Activated CD8-positive, alpha-beta memory T cell treated with anti-CD3 and anti-CD28 coated beads, Interleukin-2, amount 50 U/mL, for 1 hour (primary cell): ENCODE results near the gene CEP131.
"Not testable (repeated sequence)": the region's sequence is repeated elsewhere in the genome, so short reads cannot be mapped to it uniquely, and the experiment has no call there.

Experiments
- DNase-seq: peaks from one replicate; pipeline ENCODE4 v3.0.0-alpha.2; 2020; ENCODE audit errors: extremely low read depth

Gene CEP131

DNA sequence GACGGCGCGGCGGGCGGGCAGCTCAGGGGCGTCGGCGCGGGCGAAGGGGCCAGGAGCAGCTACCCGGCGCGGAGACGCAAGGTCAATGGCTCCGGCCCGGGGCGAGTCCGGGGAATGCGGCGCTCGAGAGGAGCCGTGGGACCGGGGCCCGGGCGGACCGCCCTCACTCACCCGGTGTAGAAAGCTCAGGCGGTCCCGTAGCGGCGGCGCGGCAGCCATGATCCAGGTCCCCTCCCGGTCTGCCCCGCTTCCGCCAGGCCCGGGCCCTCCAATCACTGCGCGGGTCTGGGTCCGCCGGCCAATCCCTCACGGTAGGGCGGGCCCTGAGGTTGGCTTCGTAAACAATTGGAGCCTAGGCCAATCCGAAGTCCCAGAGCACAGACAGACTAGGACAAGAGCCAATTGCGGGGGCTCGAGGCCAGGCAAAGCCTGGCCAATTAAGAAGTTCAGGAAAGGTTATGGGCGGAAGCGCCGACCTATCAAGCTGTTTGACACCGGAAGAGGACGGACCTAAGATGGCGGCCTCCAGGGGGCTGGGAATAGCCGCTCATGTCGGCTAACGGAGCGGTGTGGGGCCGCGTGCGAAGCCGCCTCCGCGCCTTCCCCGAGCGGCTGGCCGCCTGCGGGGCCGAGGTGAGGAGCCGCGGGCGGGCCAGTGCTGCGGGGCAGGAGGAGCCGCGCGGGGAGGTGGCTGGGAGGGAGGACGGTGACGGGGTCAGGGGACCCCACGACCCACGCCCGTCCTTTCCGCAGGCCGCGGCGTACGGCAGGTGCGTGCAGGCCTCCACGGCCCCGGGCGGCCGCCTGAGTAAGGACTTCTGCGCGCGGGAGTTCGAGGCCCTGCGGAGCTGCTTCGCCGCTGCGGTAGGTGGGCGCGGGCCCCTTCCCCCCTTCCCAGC is 16.3 kb upstream of the CEP131 start, which contains the start of the genes NDUFAF8 and TEPSIN:
Gene NDUFAF8, plus strand, starts transcription at position 504 of the 899 bp plus-strand sequence. Its CDS starts 46 bp downstream, at position 550.
Gene TEPSIN, minus strand, starts transcription at position 241 of the 899 bp plus-strand sequence. Its CDS starts 22 bp downstream, at position 219.
- peak; percentile 86 for DNase-seq

DNA sequence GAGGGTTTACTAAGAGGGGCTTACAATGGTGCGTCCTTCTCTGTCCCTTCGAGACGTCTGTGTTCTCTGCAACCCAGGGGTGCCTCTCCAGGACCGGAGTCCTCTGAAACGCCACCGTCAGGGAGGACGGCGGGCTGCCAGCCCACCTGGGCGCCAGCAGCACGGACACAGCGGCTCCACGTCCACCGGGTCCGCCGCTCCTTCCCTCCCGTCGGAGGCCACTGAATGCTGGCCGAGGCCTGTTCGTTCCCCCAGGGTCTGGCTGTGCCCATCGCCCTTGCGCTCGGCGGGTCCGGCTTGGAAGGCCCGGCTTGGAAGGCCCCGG is 15.7 kb upstream of the CEP131 start:
- no peak for DNase-seq

DNA sequence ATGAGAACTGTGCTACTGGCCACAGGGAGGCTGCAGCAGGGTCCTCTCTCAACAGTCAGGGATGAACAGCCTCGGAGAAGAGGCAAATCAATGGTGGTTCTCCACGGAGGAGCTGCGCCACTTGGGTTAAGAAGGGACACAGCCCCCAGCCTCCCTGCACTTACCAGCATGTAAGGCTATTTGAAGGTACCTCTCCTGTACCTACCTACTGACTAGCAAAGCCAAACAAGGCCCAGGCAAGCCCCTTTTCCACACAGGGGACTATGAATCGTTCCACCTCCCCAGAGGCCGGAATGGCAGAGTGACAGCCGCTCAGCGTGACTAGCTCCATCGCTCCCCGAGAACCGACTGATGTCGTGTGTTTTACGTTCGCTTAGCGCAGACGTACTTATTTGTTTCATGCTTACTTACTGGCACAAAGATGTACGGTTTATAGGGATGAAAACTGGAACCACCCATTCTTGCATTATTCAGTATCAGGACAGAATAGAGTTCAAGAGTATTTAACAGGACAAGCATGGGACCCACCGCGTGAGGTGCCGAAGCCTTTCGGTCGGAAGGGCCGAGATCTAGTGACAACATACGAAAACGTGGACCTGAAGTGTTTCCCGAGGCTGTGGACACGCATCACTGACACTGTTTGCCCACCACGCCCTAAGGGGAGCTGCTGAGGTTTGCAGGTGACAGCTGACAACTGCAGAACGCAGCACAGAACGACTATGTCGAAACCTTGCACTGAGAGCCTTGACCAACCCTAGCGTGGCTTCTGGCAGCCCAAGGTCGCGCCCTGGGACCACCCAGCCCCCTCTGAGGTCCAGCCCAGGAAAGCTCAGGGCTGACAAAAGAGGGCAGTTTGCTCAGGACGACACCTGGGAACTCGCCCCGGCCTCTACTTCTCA is 15.1 kb upstream of the CEP131 start:
- DNase-seq, result no peak

DNA sequence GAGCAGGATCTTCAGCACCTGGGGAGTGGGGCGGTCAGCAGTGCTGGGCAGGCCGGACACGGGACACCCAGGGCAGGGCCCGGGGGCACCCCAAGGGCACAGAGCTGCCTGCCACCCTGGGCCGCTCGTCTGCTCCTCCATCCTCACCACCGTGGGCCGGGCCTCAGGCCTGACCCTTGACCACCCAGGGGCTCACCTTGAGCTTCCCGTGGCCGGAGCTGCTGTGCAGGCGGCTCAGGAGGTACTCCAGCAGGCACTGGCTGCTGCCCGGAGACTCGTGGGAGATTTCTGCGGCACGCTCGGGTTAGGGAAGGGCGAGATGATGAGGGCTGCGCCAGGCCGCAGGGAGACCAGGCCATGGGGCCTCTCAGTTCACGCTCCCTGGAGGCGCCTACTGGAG is 14.0 kb upstream of the CEP131 start:
- DNase-seq, result no peak

DNA sequence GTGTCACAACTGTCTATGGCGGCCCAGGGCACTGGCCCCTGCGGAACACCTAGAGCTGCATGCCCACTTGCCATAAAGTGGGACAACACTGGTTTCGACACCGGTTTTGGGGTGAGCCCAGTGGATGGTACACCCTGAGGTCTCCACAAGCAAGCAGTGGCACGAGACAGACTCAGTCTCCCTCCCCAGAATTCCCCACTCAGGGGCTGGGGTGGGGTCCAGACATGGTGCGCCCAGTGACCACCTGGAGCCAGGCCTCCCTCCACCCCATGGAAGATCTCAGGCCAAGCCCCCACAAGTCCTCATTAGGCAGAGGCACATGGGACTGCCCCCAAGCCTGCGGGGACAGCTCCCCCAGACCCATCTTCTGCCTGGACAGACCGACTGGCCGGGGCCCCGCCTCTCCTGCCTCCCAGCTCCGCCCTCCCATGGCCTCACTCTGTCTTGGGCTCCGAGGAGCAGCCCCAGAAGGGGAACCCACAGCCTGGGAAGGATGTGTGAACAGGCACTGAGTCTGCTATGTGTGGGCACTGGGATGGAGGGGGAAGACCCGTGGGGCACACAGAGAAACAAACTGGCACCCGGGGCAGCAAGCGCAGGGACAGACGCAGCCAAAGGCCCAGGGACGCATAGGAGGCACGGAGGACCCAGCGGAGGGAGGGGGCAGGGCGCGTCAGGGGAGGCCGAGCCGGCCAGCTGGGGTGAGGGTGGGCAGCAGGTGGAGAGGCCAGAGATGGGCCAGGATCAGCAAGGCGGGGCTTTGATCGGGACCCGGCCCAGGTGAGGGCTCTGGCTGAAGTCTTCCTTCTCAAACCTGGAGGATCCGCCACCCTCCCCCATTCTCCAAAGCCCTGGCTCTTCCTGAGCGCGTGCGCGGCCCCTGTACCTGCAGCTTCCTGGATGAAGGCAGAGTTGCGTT is 13.3 kb upstream of the CEP131 start:
- no peak for DNase-seq

DNA sequence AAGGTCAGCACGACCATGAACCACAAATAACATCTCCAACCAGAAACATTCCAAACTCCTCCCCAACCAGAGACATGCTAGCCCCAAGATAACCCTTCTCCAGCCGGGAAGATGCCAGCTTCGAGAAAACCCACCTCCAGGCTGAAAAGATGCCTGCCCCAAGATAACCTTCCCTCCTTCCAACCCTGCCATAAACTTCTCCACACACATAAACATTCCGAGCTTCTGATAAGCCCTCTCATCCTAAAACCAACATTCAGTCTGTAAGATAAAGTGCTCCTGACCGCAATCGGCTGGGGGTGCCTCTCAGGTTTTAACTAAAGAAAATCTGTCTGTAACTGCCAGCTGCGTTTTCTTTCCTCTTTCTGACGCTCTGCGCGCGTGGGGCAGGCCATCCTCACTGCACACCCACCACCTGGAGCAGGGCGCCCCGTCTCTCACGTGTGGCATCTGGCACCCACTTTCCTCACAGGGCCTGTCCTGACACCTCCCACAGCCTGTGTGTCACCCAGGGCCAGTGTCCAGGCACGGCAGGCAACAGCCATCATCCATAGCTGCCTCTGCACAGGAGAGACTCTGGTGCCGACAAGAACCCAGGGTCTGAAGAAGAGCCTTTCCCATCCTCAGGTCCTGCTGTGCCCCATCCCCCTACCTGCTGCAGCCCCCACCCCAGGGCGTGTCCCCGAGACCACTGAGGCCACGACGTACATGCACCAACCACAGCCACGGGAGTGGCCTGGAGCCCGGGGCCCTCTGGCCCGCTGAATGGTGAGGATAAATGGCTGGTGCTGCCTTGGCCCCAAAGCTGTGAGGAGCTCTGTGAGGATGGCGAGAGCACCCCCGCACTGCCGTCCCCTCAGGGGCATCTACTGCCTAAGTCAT is 12.4 kb upstream of the CEP131 start:
- no peak for DNase-seq

DNA sequence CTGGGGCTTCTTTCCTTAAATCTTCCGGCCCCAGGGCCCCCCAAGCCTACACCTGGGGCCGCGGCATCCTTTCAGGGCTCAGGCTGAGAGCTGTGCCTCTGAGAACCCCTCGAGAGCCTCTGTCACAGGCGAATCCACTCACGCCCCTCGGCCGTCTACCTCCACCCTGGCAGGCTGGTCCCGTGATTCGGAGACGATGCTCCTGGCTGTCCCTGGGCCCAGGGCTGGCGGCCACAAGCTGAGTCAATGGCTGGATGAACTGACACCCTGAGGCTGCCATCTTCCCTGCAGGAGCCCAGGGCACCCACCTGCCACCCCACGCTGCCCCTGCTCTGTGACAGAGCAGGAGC is 11.7 kb upstream of the CEP131 start:
- no peak for DNase-seq

DNA sequence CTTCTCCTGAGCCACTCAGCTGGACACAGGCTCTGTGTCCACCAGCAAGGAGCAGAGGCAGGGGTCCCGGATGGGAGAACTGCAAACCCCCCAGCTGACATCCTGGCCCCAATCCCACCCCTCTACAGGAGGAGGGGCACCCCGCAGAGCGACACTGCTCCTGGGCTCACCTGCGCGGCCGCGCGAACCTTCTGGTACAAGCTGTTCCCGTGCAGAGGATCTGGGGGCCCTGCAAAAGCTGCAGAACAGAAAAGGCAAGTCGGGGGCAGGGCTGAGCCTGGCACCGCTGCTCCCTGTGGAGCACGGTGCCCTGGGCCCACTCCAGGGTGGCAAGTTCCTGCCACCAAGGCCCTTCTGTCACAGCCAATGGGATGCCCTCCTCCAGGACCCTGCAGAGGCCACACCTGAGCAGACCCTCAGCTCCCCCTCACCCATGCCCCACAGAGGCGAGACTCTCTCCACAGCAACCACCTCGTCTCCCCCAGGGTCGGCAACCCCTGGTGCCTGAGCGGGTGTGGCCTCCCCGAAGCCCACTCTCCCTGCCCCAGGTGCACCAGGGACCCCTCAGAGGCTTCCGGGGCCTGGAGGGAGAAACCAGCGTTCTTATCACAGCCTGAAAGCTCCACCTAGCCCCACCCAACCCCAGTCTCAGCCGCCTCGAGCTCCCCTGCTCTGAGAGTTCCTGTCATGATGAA is 11.2 kb upstream of the CEP131 start:
- no peak for DNase-seq

DNA sequence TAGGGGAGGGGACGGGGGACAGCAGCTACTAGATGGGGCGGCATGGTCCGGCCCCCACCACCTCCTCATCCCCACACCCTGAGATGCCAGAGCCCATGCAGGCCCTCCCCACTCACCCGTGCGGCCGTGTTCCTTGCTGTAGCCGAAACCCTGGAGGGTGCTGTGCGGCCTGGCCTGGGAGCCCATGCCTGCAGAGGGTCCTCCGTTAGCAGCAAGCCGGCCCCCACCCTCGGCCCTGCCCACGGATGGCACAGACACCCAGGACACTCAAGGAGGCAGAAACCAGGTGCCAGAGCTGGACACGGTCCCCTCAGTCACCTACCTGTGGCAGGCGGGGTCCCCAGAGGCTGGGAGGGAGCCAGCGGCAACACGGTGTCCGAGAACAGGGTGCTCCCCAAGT is 10.6 kb upstream of the CEP131 start:
- no peak for DNase-seq

DNA sequence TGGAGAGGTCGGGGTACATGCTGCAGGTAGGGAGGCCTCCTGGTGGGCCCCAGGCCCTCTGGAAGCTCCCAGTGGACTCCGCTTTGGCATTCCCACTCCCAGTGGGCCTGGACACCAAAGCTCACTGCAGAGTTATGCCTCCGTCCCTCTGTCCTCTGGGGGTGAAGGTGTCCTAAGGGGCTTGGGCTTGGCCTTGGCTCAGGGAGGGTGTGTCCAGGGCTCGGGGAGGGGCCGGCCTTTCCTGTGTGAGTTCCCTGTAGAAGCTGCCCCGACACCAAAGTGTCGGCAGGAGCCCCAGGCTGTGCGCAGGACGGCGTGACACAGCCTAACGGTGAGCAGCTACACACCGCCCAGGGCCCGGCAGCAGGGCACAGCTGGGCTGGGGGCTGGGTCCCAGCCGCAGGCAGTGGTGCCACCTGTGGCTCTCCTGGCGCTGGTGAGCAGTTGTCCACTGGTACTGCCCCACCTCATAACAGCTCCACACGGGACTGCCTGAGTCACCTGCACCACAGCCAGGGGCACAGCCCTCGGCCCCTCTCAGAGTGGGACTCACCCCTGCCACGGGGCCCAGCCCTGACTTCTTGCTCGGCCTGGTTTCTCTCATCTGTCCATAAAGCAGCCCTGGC is 10.0 kb upstream of the CEP131 start:
- DNase-seq, result no peak

DNA sequence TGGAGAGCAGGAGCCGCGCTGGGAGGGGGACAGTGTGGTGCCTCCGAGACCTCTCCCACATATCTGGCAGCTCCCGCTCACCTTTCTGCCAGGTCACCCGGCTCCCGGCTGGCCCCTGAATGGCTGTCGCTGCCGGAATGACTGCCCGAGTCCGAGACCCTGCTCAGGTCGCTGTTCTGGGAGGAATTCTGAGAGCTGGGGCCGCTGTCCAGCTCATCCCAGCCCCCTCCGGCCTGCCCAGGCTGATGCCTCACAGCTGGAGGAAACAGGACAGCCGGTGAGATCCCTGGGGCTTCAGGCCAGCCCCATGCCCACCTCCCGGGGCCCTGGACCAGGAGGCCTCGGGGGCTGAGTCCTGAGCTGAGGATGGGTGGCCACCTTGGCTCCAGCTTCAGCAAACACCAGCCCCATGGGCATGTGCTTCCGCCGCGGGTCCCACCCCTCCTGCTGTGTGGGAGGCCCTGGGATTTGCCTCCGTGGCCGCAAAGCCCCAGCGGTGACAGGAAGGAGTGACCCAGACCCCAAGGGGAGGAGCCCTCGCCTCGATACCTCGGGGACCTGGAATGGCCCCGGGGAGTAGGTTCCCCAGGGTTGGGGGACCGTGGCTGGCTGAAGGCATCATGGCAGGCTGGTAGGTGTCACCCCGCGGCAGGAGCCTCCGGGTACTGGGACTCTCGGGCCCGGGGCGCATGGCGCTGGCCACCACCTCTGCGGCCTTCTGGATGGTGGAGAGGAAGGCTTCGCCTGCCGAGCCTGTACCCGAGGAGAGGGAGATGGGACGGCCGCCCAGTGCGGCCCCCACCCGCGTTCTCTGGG is 9.2 kb upstream of the CEP131 start:
- no peak for DNase-seq

DNA sequence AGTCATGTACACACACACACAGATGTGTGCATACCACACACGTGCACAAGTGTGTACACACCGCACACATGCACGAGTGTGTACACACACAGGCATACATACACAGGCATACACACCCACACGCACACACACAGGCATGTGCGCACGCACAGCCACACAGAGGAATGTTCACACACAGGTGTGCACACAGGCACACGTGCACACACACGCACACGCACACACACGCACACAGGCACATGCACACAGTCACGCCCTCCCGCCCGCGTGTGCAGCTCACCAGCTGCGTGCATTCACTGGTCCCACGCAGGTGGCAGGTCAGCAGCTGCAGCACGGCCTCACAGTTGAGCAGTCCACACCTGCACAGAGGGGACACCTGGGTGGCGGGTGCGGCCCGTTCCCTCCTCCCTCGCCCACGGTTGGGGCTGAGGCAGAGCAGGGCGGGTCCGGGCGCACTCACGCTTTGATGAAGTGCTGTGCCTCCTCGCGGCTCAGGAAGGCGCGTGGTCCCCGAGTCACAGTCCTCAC is 8.4 kb upstream of the CEP131 start:
- no peak for DNase-seq

DNA sequence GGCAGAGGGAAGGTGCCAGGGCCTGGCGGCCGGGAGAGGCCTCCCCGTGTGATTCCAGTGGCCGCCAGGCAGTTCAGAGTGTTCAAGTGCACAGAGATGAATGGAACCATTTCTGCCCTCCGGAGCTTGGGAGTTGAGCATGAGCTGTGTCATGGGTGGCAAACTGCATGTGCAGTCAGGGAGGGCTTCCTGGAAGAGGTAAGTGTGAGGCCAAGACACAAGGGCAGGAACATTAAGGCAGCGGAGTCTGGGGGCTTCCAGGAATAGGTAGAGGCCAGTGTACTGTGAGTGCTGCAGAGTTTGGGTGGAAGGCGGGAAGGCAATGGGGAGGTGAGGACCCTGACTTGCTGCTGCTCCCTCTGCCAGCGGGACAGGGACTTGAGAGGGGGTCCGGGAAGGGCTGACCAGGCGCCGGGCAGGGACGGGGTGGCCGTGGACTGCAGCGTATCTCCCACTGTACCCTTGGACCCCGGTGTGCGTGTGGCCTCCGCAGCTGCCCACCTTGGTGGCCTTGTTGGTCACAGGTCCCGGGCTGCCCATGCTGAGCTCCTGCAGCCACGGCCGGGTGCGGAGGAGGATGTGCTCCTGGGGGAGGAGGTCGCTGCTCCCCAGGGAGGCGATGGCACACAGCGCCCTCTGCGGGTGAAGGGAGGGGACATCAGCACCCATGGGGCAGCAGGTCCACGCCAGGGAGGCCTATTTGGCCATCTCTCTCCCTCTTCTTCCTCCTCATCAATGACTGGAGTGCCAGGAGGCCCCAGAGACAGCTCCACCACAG is 7.5 kb upstream of the CEP131 start:
- no peak for DNase-seq

DNA sequence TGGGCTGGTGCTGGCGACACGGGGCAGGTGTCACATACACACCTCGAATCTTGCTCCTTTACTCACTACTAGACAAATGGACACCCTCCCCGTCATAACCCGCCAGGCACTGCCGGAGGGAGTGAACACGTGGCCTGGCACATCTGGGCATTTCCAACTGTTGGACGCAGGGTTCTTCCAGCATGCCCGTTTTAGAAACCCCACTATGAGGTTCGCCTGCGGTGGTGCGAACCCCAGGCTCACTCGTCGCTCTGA is 6.8 kb upstream of the CEP131 start:
- DNase-seq, result no peak

DNA sequence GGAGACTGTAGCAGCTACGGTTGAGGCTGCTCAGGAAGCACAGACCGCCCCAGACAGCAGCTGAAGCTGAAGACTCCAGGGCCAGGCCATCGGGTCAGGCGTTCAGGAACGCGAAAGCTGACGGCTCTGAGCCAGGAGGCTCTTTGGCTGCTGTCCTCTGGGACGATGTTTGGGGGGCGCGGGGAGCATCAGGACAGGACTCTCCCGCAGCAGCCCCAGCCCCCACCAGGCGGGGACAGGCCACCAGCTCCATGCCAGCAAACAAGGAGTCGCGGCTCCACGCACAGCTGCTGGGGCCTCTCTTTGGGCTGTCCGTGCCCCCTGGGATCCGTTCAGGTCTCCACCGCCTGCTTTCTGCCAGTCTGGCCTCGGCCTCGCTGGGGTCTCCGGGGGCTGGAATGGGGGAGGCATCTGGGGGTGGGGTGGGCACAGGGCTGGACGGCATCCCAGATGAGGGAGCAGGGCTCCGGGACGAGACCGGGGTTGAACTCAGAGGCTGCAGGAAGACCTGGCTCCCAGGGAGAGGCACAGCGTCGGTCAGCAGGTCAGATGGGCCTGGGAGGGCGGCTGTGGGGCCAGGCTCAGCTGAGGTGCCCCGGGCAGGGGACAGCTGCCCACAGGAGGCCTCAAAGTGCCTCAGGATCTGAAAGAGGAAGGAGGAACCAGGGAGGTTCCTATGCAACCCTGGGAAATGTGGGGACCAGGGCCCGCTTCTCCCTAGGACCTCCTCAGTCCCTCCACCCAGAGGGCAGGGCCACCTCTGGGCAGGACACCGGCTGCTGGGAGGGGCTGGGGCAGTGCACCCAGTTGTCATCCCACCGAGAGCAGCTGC is 6.3 kb upstream of the CEP131 start:
- DNase-seq, result no peak

DNA sequence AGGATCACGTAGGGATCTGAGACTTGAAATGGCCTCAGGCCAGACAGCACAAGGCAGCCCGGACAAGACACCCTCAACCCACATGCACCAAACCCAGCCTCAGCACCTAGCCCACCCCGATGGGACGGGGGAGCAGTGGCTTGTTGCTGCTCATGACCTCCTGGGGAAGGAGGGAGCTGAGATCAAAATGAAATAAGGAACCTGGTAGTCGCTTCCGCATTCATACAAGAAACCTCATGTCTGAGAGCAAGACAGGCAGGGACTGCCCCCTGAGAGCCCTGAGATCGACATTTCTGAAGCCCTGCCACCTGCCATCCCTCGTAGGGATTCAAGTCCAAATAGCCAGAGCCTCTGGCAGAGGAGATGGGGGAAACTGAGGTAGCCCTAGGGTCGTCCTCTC is 5.7 kb upstream of the CEP131 start:
- no peak for DNase-seq

DNA sequence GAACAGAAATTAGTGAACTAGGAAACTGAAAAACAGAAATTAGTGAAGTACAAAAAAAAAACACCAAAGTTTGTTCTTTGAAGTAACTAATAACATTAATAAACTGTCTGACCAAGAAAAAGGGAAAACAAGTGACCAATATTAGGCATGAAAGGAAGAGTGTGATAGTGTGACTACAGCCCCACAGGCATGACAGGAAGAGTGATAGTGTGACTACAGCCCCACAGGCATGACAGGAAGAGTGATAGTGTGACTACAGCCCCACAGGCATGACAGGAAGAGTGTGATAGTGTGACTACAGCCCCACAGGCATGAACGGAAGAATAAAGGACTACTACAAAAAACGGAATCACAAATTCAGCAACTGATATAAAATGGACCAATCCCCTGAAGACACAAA is 4.9 kb upstream of the CEP131 start:
- DNase-seq, result not testable (repeated sequence)
